AG09309 (cell line): ENCODE data around the gene EHBP1.

Experiments
- DNase-seq: peaks from one replicate; pipeline ENCODE4 v3.0.0-alpha.2; 2010; ENCODE audit warnings: low read depth
- H3K4me3 ChIP-seq: 2 replicates; pipeline ENCODE4 v1.5.1; 2011; ENCODE audit warnings: mild to moderate bottlenecking, low read depth, low read length, moderate library complexity; ENCODE audit not compliant: control insufficient read depth
- CTCF ChIP-seq: IDR thresholded peaks from 2 replicates; pipeline ENCODE4 v1.5.1; 2011; ENCODE audit warnings: mild to moderate bottlenecking, low read depth, low read length, inconsistent platforms; ENCODE audit not compliant: insufficient read depth, control insufficient read depth; ENCODE audit errors: missing control alignments

EHBP1 gene

GRCh38 chr2:62817348-62817747 is 111.8 kb downstream of the EHBP1 start:
- DNase-seq: no peak
- no peak overlapping the region for H3K4me3 ChIP-seq
- no peak for TF ChIP-seq CTCF

DNA sequence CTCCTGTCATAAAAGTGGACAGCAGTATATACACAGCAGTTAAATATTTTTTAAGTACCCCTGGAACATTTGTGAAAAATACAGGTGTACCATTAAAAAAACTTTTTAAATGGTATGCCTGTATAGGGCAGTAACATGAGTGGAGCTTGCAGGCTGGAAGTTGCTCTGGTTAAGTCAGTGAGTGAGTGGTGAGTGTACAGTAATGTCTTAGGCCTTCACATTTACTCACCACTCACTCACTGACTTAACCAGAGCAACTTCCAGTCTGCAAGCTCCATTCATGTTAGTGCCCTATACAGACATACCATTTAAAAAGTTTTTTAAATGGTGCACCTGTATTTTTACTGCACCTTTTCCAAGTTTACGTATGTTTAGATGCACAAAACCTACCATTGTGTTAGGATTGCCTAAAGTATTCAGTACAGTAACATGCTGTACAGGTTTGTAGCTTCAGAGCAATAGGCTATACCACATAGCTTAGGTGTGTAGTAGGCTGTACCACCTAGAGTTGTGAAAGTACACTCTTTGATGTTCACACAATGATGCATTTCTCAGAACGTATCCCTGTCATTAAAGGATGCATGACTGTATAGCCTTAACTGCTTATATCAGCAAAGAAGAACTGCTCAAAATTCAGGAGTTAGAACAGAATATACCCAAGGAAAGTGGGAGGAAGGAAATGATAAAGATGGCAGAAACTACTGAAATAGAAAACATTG is 112.6 kb downstream of the EHBP1 start:
- H3K4me3 ChIP-seq: no peak overlapping the region
- no peak for TF ChIP-seq CTCF
- no peak for DNase-seq

GRCh38 chr2:62822549-62822948 is 117.0 kb downstream of the EHBP1 start:
- no peak overlapping the region for H3K4me3 ChIP-seq
- DNase-seq: no peak
- TF ChIP-seq CTCF: no peak

GRCh38 chr2:62824388-62824787 is 118.9 kb downstream of the EHBP1 start:
- no peak for DNase-seq
- H3K4me3 ChIP-seq: no peak overlapping the region
- TF ChIP-seq CTCF: no peak

DNA sequence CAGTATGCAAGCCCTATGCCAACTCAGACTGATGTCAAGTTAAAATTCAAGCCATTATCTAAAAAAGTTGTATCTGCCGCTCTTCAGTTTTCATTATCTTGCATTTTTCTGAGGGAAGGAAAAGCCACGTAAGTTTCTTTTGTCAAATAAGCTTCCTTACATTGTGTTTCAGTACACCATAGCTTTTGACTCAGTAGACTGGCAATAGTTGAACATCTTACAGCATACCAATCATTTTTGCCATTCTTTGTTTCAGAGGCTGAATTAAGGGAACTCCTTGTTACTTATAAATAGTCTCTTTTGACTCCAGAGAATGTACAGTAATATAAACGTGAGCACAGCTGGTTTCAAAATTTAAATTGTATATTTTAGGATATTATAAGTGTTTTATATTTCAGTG is 120.6 kb downstream of the EHBP1 start:
- no peak for TF ChIP-seq CTCF
- no peak for DNase-seq
- H3K4me3 ChIP-seq: no peak overlapping the region

DNA sequence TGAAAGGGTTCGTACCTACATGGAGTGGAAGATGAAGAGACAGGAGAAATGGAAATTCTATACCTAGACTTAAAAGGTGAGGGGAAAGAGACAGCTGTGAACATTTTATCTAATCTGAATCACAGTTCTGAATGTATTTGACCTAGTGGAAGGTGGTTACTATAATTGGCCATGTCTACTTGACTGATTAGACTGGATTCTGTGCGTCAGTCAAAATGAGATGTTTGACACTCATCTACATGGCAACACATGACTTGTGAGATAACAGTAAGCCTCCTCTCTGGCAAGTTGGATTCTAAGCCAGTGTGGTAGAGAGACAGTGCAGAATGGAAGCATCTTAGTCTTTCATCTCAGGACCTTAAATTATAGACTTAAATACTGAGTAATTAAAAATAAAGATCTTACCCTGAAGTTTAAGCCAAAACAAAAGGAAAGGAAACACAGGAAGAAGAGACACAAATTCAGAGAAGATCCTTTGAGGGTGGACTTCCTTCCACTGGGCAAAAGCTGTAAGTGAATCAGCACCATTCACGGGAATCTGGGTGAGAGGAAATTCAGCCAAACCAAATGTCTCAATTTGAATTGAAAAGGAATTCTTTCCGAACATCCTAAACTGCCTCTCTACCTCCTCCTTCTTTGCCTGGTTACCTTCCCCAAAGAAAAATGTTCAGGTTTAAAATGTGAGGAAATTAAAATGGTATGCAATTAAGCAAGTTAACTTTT is 121.6 kb downstream of the EHBP1 start:
- no peak for TF ChIP-seq CTCF
- no peak overlapping the region for H3K4me3 ChIP-seq
- DNase-seq: no peak
